Stimulated activated CD4-positive, alpha-beta T cell treated with anti-CD3 and anti-CD28 coated beads, Interleukin-12 subunit alpha, Interleukin-12 subunit beta, amount 100 ng/mL, for 4 hours (primary cell): ENCODE results near the gene TANGO2.

ENCODE experiments used
- DNase-seq: peaks from one replicate; pipeline ENCODE4 v3.0.0-alpha.2; 2020

Gene TANGO2

DNA sequence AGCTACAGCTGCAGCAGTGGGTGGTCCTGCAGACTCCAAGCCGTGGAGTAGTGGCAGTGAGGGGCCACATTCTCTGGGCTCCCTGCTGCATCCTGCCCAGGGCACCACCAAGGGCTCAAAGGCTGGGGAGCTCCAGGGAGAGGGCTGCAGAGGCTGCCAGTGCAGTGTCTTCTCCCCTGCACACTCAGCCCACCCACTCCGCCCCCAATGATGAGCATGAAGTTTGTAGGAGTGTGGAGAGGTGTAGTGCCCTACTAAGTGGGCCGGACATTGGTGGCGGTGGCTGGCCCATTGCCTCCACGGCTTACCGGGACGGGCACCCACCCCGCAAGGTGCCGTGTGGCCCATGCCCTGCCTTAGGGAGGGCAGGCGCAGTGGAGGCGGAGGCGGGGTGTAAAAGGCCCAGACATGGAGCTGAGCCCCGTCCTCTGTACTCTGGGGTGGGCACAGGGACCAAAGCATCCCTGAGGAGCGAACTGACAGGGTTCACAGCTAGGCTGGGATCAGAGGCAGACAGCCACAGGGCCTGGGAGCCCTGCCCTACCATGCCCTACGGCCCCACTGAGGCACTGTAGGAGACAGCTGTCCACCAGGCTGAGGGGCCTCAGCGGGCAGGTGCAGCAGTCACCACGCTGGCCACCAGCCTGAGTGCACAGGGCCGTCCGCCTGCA, 23.2 kb upstream of the TANGO2 start:
- DNase-seq, result no peak

GRCh38 chr22:19998232-19998951, 22.5 kb upstream of the TANGO2 start:
- DNase-seq, result no peak

DNA sequence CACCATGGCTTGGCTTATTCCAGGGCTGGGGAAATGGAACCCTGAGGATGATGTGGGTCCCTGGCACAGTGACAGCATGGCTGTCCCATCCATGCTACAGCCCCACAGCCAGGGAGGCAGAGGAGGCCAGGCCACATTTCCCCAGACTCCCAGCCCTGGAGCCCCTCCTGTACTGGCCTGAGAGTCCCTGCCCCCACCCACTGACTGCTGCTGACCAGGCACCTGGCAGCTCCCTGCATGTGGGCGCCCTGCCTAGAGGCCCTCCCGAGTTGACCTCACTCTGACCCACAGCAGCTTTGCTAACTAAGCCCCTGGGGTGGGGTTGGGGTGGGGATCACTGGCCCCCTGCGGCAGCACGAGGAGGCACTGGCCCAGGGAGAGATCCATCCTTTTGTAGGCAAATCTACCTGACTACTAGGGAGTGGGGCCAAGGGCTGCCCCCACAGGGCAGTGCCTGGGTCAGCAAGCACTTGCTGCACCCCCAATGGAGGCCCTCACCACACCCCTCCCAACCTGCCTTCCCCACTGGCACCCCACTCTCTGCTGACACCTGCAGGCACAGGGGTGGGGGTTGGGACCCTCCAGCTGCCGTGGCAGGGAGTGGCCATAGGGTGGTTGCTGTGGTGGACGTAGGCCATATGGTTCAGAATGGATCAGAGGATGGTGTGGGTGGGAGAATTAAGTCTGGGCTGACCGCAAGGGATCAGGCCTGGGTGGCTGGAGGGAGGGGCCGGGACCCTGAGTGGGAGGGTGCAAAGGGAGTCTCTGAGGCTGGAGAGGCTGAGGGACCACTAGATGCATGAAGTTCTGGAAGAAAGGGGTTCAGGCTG, 21.7 kb upstream of the TANGO2 start:
- no peak for DNase-seq

- DNase-seq, result no peak
Observed at GRCh38 chr22:20000246-20001081, 20.4 kb upstream of the TANGO2 start.

DNA sequence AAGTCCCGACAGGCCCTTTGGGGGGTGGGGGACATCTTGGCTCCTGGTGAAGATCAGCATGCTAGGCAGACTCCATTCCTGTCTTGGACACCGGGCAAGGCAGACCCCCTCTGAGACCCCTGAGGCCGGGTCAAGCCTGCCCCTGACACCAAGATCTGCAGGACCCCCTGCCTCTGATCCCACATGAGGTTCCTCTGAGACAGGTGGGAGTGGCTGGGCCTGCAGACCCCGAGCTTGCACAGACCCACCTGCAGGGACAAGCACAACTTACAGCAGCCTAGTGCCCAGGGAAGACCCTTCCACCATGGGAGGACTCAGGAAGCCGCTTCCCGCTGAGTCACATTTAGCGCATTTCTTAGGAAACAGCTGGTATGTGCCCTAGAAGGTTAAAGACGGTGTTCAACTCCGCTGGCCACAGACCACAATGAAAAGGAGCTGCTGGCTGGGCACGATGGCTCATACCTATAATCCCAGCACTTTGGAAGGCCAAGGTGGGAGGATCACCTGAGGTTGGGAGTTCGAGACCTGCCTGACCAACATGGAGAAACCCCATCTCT, 19.8 kb upstream of the TANGO2 start:
- no peak for DNase-seq

DNA sequence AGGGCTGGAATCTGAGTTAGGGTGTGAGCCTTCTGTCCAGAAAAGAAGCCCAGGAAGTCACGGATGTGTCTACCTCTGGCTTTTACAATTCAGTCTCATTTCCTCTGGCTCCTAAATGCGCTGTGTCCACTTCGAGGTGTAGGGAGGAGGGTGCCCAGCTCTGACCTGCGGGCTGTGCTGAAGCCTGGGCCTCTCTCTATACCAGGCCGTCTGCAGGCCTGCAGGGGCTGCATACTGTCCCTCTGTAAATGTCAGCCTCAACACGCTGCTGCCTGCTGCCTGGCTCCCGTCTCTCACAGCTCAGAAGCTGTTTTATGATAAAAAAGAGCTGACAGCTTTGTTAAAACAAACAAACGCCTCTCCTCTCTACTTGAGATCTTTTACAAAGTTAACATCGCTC, 18.8 kb upstream of the TANGO2 start:
- no peak for DNase-seq

GRCh38 chr22:20002636-20003035, 18.3 kb upstream of the TANGO2 start:
- no peak for DNase-seq

- DNase-seq, result no peak
Observed at GRCh38 chr22:20003304-20003703, 17.6 kb upstream of the TANGO2 start.

- DNase-seq, result no peak
Observed at GRCh38 chr22:20004464-20004863, 16.4 kb upstream of the TANGO2 start.

- DNase-seq, result no peak
Observed at GRCh38 chr22:20008221-20008995, 12.5 kb upstream of the TANGO2 start.

DNA sequence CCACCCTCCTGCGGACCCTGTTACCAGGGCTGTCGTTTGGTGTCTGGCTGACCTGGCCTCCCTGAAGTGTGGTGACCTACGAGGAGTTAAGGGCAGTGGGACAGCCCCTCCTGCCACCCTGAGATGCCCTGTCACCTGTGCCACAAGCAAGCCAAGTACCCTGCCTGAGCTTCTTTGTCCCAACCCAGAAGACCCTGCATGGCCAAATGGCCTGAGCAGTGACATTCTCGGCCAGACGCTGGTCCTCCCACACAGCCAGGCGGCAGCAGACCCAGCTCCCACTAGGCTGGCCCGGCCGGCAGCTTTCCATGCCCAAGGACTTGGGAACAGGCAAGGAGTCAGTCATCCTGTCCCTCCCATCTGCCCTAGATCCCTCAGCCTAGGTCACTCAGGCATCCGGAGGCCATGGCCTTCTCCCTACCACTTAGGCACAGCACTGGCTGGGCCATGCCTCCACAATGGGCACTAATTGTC, 11.9 kb upstream of the TANGO2 start:
- DNase-seq, result no peak

DNA sequence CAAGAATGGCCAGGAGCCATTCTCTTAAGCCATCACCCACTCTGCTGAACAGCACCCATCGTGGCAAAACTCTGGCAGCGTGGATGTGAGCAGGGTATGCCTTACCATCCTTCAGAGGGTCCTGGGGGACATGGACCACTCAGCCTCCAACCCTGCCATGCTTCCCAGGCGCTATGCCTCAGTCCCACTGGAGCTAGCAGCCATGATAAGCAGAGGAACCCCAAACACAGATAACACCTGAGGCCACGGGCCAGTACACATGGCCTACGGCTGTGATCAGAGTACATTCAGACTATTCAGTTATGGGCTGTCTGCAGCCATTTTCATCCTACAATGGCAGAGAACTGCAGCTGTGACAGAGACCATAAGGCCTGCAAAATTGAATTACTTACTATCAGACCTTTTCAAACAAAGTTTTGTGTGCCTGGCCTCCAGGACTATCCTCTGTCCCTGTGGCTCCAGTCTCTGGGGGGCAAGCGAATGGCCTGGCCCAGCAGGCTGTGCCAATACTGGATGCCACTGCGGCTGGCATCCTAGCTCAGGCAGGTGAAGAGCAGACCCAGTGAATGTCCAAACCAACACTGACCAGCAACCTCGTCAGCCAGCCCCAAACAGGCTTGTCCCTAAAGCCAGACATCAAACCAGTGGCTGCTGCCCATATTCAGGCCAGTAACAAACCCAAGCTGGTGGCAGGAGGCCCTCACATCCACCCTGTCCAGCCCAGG, 11.2 kb upstream of the TANGO2 start:
- DNase-seq, result no peak

DNA sequence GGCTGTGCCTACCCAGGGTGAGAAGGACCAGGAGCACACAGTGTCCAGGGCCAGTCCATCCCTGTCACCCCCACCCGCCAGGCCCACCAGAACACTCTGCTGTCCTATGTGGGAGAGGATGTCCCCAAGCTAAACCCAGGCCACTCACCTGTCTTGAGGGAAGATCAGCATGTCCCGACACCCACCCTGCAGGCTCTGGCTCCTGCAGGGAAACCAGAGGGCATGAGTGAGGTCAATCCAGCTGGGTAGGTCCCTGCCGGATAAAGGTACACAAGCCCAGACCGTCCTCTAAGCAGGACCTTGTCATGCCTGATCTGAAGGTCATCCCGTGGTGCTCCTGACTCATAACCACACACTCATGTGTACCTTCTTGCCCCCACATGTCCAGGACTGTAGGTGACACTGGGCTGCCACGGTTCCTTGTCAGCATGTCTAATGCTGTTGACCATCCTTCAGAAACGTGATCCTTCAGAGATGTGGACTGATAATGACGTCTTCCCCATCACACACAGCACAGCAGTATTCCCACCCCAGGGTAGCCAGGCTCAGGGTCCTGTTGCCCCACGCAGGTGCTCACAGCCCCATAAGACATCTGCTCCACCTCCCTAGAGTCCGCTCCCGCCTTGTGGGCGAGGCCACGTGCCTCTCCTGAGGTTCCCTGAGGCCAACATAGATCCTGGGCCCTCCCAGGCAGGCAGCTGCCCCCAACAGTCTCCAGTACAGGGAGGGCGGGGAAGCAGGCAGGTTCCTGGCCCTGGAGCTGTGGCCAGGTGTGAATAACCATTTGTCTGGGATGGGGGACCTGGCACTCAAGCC, 10.4 kb upstream of the TANGO2 start:
- DNase-seq, result no peak

- DNase-seq, result no peak
Observed at GRCh38 chr22:20011123-20011992, 9.6 kb upstream of the TANGO2 start.

DNA sequence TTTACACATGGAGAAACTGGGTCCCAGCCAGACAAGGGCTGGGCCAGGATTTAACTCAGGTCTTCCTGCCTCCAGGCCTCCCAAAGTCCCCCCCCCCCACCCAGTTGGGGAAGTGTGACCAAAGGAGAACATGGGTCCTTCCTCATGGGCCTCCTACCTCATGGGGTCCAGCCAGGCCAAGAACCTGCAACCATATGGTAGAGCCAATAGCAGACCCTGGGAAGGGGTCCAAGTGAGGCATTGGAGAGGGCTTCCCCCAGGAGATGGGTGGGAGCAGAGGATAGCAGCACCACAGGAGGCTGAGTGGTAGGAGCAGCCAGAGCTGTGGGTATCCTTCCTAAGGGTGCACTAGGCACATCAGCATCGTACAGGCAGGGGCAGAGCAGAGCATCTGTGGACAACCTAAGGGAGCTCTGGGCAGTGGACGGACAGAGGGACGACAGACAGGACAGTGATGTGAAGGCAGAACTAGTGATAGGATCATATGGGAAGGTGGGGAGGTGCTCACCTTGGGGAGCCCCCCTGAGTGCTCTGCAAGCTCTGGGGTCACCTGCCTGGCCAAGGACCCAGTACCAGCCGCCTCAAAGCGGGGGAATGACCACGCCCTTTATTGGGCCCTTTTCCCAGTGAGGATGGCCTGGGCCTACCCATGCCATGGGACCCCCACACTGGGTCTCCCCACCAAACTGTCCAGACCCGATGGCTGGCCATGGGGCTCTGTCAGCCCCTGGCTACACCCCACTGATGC, 8.7 kb upstream of the TANGO2 start:
- DNase-seq, result no peak

DNA sequence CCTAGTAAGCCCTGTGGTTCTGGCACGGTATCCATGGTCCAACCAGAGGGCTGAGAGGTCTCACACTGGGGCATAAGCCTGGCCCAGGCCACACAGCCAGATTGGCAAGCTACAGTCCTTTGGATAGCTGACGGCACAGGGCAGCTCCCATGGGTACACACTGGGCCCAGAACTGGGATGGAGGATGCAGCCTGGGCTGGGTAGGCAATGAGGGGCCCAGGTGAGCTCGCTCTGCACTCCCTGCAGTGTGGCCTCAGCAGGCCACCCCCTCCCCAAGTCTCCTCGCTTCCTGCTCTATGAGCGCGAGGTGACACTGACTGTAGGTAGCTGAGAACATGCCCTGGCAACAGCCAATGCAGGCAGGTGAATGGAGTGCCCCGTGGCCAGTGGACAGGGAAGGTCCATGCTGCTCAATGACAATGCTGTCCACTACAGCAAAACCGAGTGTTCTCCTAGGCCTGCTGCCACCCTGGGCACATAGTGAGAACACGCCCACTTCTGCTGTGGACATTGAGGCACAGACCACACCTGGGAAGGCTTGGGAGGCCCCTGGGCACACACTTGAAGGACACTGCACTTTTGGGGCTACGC, 8.1 kb upstream of the TANGO2 start:
- no peak for DNase-seq

DNA sequence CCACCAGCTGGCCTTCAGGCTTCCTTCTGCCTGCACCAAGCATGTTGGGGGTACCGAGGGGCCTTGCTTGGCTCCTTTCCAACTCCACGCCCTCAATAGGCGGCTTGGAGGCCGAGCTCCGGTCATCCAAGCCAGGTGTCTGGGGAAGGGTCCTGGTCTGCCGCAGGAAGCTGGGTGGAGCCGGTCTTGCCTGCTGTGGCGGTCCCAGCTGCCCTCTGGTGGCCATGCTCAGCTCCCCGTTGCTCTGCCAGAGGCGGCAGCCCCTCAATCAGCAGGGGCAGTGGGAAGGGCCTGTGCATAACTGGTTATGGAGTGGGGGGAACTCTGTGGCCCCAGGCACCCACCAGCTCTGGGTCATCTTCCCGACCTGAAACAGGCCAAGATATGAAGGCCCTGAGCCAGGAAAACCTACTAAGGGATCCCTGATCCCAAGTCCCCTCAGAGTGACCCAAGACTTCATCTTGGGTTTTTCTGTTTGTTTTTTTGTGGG, 7.5 kb upstream of the TANGO2 start:
- no peak for DNase-seq
